Neural cell (in vitro differentiated cells): ENCODE data around the gene NDUFS3. TPM values are rescaled to one million over a fixed set of nuclear protein-coding genes. Genes with fewer than 3 reads are reported as not detected.

Experiments used
- H2AFZ ChIP-seq: fragments of 200-600, 300-800 bp; sonication (generic), shearing (Covaris generic); 2 replicates; pipeline ENCODE4 v1.6.0; 2014; ENCODE audit warnings: low read depth, mild to moderate bottlenecking, antibody characterized with exemption, low read length, moderate library complexity
- H3F3A ChIP-seq: fragments of 200-600 bp; shearing (Covaris generic); 2 replicates; pipeline ENCODE4 v1.6.1; 2016; ENCODE audit warnings: mild to moderate bottlenecking, moderate library complexity, mixed read lengths, antibody characterized with exemption, low read length; ENCODE audit not compliant: insufficient read depth, poor library complexity, severe bottlenecking
- H3K27ac ChIP-seq: fragments of 200-600, 300-800 bp; sonication (generic), shearing (Covaris generic); 2 replicates; pipeline ENCODE4 v1.5.1; 2014; ENCODE audit warnings: mild to moderate bottlenecking, low read length, moderate library complexity
- H3K27me3 ChIP-seq: fragments of 300-800, 200-600 bp; sonication (generic), shearing (Covaris generic); 2 replicates; pipeline ENCODE4 v1.6.0; 2014; ENCODE audit warnings: mild to moderate bottlenecking, low read depth, low read length, moderate library complexity; ENCODE audit not compliant: insufficient read depth
- H3K36me3 ChIP-seq: fragments of 300-800, 200-600 bp; sonication (generic), shearing (Covaris generic); 2 replicates; pipeline ENCODE4 v1.5.1; 2014; ENCODE audit warnings: mild to moderate bottlenecking, antibody characterized with exemption, low read length, moderate library complexity; ENCODE audit not compliant: insufficient read depth
- H3K4me2 ChIP-seq: fragments of 300-800, 200-600 bp; sonication (generic), shearing (Covaris generic); 2 replicates; pipeline ENCODE4 v1.6.0; 2014; ENCODE audit warnings: mild to moderate bottlenecking, low read length
- H3K4me3 ChIP-seq: fragments of 300-800, 200-600 bp; sonication (generic), shearing (Covaris generic); 2 replicates; pipeline ENCODE4 v1.5.1; 2014; ENCODE audit warnings: mild to moderate bottlenecking, low read length, moderate library complexity
- H3K79me2 ChIP-seq: fragments of 200-600 bp; shearing (Covaris generic); replicated peaks from 2 replicates; pipeline ENCODE4 v1.6.0; 2014; ENCODE audit warnings: mild to moderate bottlenecking, low read length, moderate library complexity; ENCODE audit not compliant: insufficient read depth
- H3K9ac ChIP-seq: fragments of 300-800, 200-600 bp; sonication (generic), shearing (Covaris generic); 2 replicates; pipeline ENCODE4 v1.6.1; 2016; ENCODE audit warnings: mild to moderate bottlenecking, low read length, mixed read lengths
- H3K9me2 ChIP-seq: fragments of 200-600 bp; shearing (Covaris generic); 2 replicates; pipeline ENCODE4 v1.6.1; 2016; ENCODE audit warnings: mild to moderate bottlenecking, low read length, mixed read lengths; ENCODE audit not compliant: insufficient read depth
- H3K9me3 ChIP-seq: fragments of 200-600, 300-800 bp; sonication (generic), shearing (Covaris generic); 2 replicates; pipeline ENCODE4 v1.6.1; 2016; ENCODE audit warnings: mild to moderate bottlenecking, mixed run types, low read length, moderate library complexity, mixed read lengths
- H4K20me1 ChIP-seq: fragments of 200-600 bp; shearing (Covaris generic); 2 replicates; pipeline ENCODE4 v1.6.1; 2016; ENCODE audit warnings: mild to moderate bottlenecking, mixed run types; ENCODE audit not compliant: insufficient read depth
- EP300 ChIP-seq: fragments of 450-650 bp; conservative IDR thresholded peaks from 2 replicates; pipeline ENCODE4 v1.6.1; 2014; ENCODE audit warnings: antibody characterized with exemption, mild to moderate bottlenecking, moderate library complexity; ENCODE audit not compliant: poor library complexity, severe bottlenecking
- MXI1 ChIP-seq: fragments of 450-650 bp; conservative IDR thresholded peaks from 2 replicates; pipeline ENCODE4 v1.6.1; 2014; ENCODE audit warnings: antibody characterized with exemption, mild to moderate bottlenecking; ENCODE audit not compliant: poor library complexity, severe bottlenecking
- POLR2AphosphoS5 ChIP-seq: IDR thresholded peaks from 2 replicates; pipeline ENCODE4 v1.6.1; 2012
- RAD21 ChIP-seq: fragments of 450-650 bp; conservative IDR thresholded peaks from 2 replicates; pipeline ENCODE4 v1.6.1; 2014; ENCODE audit warnings: antibody characterized with exemption, mild to moderate bottlenecking, moderate library complexity
- SMC3 ChIP-seq: fragments of 450-650 bp; conservative IDR thresholded peaks from 2 replicates; pipeline ENCODE4 v1.6.1; 2014; ENCODE audit warnings: antibody characterized with exemption, mild to moderate bottlenecking, moderate library complexity; ENCODE audit not compliant: poor library complexity
- TAF1 ChIP-seq: IDR thresholded peaks from 2 replicates; pipeline ENCODE4 v1.6.1; 2012; ENCODE audit warnings: low read depth
- polyA plus RNA-seq: library from polyadenylated mRNA; depleted of rRNA; stranded (reverse); fragments of >200 nt; gene quantifications from 2 replicates; pipeline ENCODE4 v1.2.3, GENCODE V29; 2014
- TF ChIP-seq, protein P1 (sequence below): IDR thresholded peaks from 2 replicates; pipeline ENCODE4 v1.6.1; 2012; ENCODE audit warnings: borderline replicate concordance
- TF ChIP-seq, protein P2 (sequence below): fragments of 450-650 bp; IDR thresholded peaks from 2 replicates; pipeline ENCODE4 v1.5.1; 2014; ENCODE audit warnings: antibody characterized with exemption, mild to moderate bottlenecking, moderate library complexity; ENCODE audit not compliant: poor library complexity, severe bottlenecking

Gene NDUFS3
- polyA plus RNA-seq, 1 donor from 2014 or later, result 186 TPM

DNA sequence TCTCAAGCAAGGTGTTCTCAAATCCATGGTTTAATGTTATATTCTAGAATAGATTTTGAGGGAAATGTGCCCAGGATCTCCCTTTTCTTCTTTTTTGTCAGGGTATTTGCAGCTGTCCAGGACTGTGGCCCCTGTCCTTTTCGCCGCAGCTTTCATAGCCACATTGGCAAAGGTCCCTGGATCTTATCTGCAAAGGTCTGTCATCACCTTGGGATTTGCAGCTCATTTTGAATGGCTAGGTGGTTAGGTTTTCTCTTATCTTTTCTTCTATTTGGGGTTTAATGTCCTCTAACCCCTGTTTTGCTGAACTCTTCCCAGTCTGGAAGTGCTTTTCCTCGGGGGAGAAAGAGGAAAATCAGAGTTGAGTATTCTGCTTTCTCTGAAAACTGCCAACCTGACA lies 27.0 kb downstream of the NDUFS3 start:
- Histone ChIP-seq H3K9ac (no peak overlapping the region), H3K27ac (no peak overlapping the region), H3K4me3 (no peak overlapping the region)

DNA sequence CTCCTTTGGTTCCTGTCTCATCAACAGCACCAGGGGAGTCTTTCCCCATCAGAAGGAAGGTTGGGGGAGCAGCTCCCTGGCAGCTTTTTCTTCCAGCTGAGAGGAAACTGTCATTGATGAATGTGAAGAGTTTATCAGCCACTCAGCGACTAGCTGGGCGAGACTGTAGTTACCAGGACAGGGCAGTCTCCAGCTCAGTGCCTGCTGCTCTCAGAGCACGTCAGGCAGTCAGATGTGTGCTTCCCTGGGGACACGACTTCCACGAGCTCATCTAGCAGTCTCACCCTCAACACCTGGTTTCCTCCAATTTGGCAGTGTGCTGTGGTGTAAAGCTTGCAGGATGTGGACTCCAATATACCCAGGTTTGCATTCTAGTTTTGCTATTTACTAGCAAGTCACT lies 27.9 kb downstream of the NDUFS3 start:
- Histone ChIP-seq H4K20me1 (no peaks in the 10 kb centered on the region), H3K27ac (no peak overlapping the region), H2AFZ (no peak overlapping the region), H3K79me2 (no peaks in the 10 kb centered on the region), H3K4me3 (no peak overlapping the region), H3K9me3 (no peaks in the 10 kb centered on the region), H3K9me2 (no peaks in the 10 kb centered on the region), H3K27me3 (no peaks in the 10 kb centered on the region), H3K9ac (no peak overlapping the region), H3K36me3 (no peaks in the 10 kb centered on the region), H3F3A (no peaks in the 10 kb centered on the region), H3K4me2 (no peak overlapping the region)
- TF ChIP-seq POLR2AphosphoS5 (peak; percentile 16), EP300 (no peak), MXI1 (no peak), TAF1 (no peak), RAD21 (no peak)
- TF ChIP-seq, protein P1, sequence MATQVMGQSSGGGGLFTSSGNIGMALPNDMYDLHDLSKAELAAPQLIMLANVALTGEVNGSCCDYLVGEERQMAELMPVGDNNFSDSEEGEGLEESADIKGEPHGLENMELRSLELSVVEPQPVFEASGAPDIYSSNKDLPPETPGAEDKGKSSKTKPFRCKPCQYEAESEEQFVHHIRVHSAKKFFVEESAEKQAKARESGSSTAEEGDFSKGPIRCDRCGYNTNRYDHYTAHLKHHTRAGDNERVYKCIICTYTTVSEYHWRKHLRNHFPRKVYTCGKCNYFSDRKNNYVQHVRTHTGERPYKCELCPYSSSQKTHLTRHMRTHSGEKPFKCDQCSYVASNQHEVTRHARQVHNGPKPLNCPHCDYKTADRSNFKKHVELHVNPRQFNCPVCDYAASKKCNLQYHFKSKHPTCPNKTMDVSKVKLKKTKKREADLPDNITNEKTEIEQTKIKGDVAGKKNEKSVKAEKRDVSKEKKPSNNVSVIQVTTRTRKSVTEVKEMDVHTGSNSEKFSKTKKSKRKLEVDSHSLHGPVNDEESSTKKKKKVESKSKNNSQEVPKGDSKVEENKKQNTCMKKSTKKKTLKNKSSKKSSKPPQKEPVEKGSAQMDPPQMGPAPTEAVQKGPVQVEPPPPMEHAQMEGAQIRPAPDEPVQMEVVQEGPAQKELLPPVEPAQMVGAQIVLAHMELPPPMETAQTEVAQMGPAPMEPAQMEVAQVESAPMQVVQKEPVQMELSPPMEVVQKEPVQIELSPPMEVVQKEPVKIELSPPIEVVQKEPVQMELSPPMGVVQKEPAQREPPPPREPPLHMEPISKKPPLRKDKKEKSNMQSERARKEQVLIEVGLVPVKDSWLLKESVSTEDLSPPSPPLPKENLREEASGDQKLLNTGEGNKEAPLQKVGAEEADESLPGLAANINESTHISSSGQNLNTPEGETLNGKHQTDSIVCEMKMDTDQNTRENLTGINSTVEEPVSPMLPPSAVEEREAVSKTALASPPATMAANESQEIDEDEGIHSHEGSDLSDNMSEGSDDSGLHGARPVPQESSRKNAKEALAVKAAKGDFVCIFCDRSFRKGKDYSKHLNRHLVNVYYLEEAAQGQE, result no peak
- TF ChIP-seq, protein P2, sequence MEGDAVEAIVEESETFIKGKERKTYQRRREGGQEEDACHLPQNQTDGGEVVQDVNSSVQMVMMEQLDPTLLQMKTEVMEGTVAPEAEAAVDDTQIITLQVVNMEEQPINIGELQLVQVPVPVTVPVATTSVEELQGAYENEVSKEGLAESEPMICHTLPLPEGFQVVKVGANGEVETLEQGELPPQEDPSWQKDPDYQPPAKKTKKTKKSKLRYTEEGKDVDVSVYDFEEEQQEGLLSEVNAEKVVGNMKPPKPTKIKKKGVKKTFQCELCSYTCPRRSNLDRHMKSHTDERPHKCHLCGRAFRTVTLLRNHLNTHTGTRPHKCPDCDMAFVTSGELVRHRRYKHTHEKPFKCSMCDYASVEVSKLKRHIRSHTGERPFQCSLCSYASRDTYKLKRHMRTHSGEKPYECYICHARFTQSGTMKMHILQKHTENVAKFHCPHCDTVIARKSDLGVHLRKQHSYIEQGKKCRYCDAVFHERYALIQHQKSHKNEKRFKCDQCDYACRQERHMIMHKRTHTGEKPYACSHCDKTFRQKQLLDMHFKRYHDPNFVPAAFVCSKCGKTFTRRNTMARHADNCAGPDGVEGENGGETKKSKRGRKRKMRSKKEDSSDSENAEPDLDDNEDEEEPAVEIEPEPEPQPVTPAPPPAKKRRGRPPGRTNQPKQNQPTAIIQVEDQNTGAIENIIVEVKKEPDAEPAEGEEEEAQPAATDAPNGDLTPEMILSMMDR, result no peak

More for the DNA sequence above, 27.0 kb downstream of the NDUFS3 start:
- no peaks in the 10 kb centered on the region for H3F3A ChIP-seq
- H3K4me2 ChIP-seq, result no peak overlapping the region
- H3K9me3 ChIP-seq, result no peaks in the 10 kb centered on the region
- no peaks in the 10 kb centered on the region for H3K27me3 ChIP-seq
- no peaks in the 10 kb centered on the region for H3K79me2 ChIP-seq
- no peaks in the 10 kb centered on the region for H4K20me1 ChIP-seq
- no peak for TF ChIP-seq MXI1
- TF ChIP-seq, protein P2, result no peak
- TF ChIP-seq SMC3, result no peak
- TF ChIP-seq POLR2AphosphoS5, result no peak
- H2AFZ ChIP-seq, result no peak overlapping the region
- H3K36me3 ChIP-seq, result no peaks in the 10 kb centered on the region
- no peaks in the 10 kb centered on the region for H3K9me2 ChIP-seq
